GM12878 (cell line): ENCODE results near the gene MOGAT1. TPM values are rescaled to one million over a fixed set of nuclear protein-coding genes. Genes with fewer than 3 reads are reported as not detected.

Source experiments
- ATAC-seq: fragments of 200-7000 bp; cut with Tn5 transposase; 3 replicates; pipeline ENCODE4 v1.9.1; 2020; ENCODE audit warnings: mild to moderate bottlenecking, moderate library complexity
- BruUV-seq: library from RNA; stranded (reverse); fragments of 400-500 nt; replicated peaks from 2 replicates; lab custom pipeline; 2021; lab: Mats Ljungman, UMichigan
- CTCF ChIA-PET: fragments of 300-600 bp; sonication (Branson Sonifier 250); formaldehyde crosslinking; extraction: SDS; loops from one replicate; lab custom pipeline; 2021; ENCODE audit warnings: inconsistent platforms; lab: Yijun Ruan, JAX
- POLR2A ChIA-PET: fragments of 350-600 bp; formaldehyde crosslinking; extraction: SDS; loops from one replicate; lab custom pipeline; 2021; ENCODE audit warnings: inconsistent platforms; lab: Charles Lee
- RAD21 ChIA-PET: fragments of 300-600 bp; sonication (Branson Sonifier 250); formaldehyde crosslinking; loops from one replicate; lab custom pipeline; 2023; ENCODE audit warnings: antibody characterized with exemption; ENCODE audit not compliant: unreplicated experiment; lab: Charles Lee
- SMC1A ChIA-PET: fragments of 300-600 bp; sonication (Branson Sonifier 250); formaldehyde crosslinking; loops from one replicate; lab custom pipeline; 2023; ENCODE audit not compliant: unreplicated experiment, uncharacterized antibody; lab: Charles Lee
- DNase-seq: peaks from one replicate; pipeline ENCODE4 v3.0.0-alpha.2; 2011; ENCODE audit warnings: low read depth, low spot score
- FAIRE-seq: peaks from 3 replicates; lab custom pipeline; 2011; peaks lifted over from hg19 to GRCh38; lab: Jason Lieb, UNC
- H2AFZ ChIP-seq: 2 replicates; pipeline ENCODE4 v1.6.0; 2011; ENCODE audit warnings: low read depth, low read length, control low read depth; ENCODE audit not compliant: control insufficient read depth
- H3K27ac ChIP-seq: 2 replicates; pipeline ENCODE4 v1.5.1; 2011; ENCODE audit warnings: control low read depth; ENCODE audit not compliant: control insufficient read depth, insufficient read depth
- H3K27me3 ChIP-seq, 2 experiments: replicated peaks in 1 of 2; 2 replicates each; pipeline versions ENCODE4 v1.6.0 to v1.6.1; 2011; ENCODE audit warnings: low read length in 1 of 2; ENCODE audit not compliant: control insufficient read depth in 2 of 2, insufficient read depth in 2 of 2
- H3K36me3 ChIP-seq, 2 experiments: 2 replicates each; pipeline ENCODE4 v1.5.1; 2011; ENCODE audit warnings: low read length in 1 of 2; ENCODE audit not compliant: control insufficient read depth in 2 of 2, insufficient read depth in 2 of 2
- H3K4me1 ChIP-seq: 2 replicates; pipeline ENCODE4 v1.6.1; 2011; ENCODE audit warnings: mild to moderate bottlenecking, low read length, moderate library complexity, mixed read lengths; ENCODE audit not compliant: control insufficient read depth, insufficient read depth
- H3K4me2 ChIP-seq: 2 replicates; pipeline ENCODE4 v1.6.0; 2011; ENCODE audit warnings: control low read depth; ENCODE audit not compliant: control insufficient read depth, insufficient read depth
- H3K4me3 ChIP-seq: fragments of 200-600 bp; sonication (generic); 2 replicates; pipeline ENCODE4 v1.5.1; 2016
- H3K79me2 ChIP-seq: 2 replicates; pipeline ENCODE4 v1.6.0; 2011; ENCODE audit warnings: low read length; ENCODE audit not compliant: control insufficient read depth, insufficient read depth
- H3K9ac ChIP-seq: 2 replicates; pipeline ENCODE4 v1.8.0; 2011; ENCODE audit warnings: low read length, control low read depth, mixed read lengths; ENCODE audit not compliant: control insufficient read depth, insufficient read depth
- H3K9me3 ChIP-seq: replicated peaks from 3 replicates; pipeline ENCODE4 v1.5.1; 2011; ENCODE audit warnings: mild to moderate bottlenecking, low read length; ENCODE audit not compliant: control insufficient read depth, insufficient read depth
- H4K20me1 ChIP-seq: 2 replicates; pipeline ENCODE4 v1.6.0; 2011; ENCODE audit not compliant: control insufficient read depth, insufficient read depth
- CBX5 ChIP-seq: sonication (generic); IDR thresholded peaks from 2 replicates; pipeline ENCODE4 v1.6.1; 2016; ENCODE audit warnings: low read depth, moderate library complexity, mild to moderate bottlenecking, inconsistent platforms
- E4F1 ChIP-seq: fragments of 450-650 bp; IDR thresholded peaks from 2 replicates; pipeline ENCODE4 v1.6.1; 2018; ENCODE audit warnings: borderline replicate concordance, mild to moderate bottlenecking; ENCODE audit not compliant: partially characterized antibody
- EP300 ChIP-seq, 2 experiments: fragments of 150-350 bp in 1 of 2; IDR thresholded peaks; 2 replicates each; pipeline ENCODE4 v1.6.1; 2011 to 2012; ENCODE audit warnings: low read depth in 2 of 2, low read length in 2 of 2, borderline replicate concordance in 1 of 2, improper control_type of control experiment in 1 of 2, inconsistent platforms in 1 of 2; ENCODE audit not compliant: control insufficient read depth in 1 of 2
- GABPA ChIP-seq: IDR thresholded peaks from 2 replicates; pipeline ENCODE4 v1.6.1; 2014; ENCODE audit warnings: antibody characterized with exemption, low read depth, mild to moderate bottlenecking, inconsistent platforms
- KLF5 ChIP-seq: fragments of 450-650 bp; IDR thresholded peaks from 2 replicates; pipeline ENCODE4 v1.6.1; 2014; ENCODE audit warnings: mild to moderate bottlenecking; ENCODE audit not compliant: partially characterized antibody
- RELB ChIP-seq: fragments of 450-650 bp; IDR thresholded peaks from 2 replicates; pipeline ENCODE4 v1.6.1; 2017; ENCODE audit warnings: low read depth, mild to moderate bottlenecking, moderate library complexity
- REST ChIP-seq: IDR thresholded peaks from 2 replicates; pipeline ENCODE4 v1.6.1; 2012; ENCODE audit warnings: mild to moderate bottlenecking, low read depth, low read length
- RFX5 ChIP-seq: IDR thresholded peaks from 2 replicates; pipeline ENCODE4 v1.6.1; 2011; ENCODE audit warnings: low read depth, low read length, improper control_type of control experiment
- SMARCA5 ChIP-seq: fragments of 450-650 bp; IDR thresholded peaks from 2 replicates; pipeline ENCODE4 v1.6.1; 2017; ENCODE audit warnings: mild to moderate bottlenecking
- TARDBP ChIP-seq: IDR thresholded peaks from 2 replicates; pipeline ENCODE4 v1.6.1; 2016; ENCODE audit warnings: borderline replicate concordance
- WGBS: methylation state at CpG from one replicate; pipeline ENCODE4 v1.1.6; 2016; ENCODE audit warnings: low lambda C conversion rate; ENCODE audit not compliant: insufficient replicate concordance, insufficient coverage; ENCODE audit errors: missing lambda C conversion rate; 5-methylcytosine and 5-hydroxymethylcytosine counted together
- in situ Hi-C: fragments of 300-500 bp; cut with MboI; formaldehyde crosslinking; loops from 9 replicates; pipeline ENCODE4 v1.14.3; 2018; ENCODE audit warnings: mixed read lengths
- intact Hi-C: fragments of 100-400 bp; cut with micrococcal nuclease; formaldehyde crosslinking; loops from one replicate; pipeline ENCODE4 v1.14.2; 2022; ENCODE audit not compliant: unreplicated experiment
- polyA plus RNA-seq, 11 experiments: library from polyadenylated mRNA; depleted of rRNA in 4 of 11; unstranded in 6 of 11; stranded (reverse) in 5 of 11; fragments of >200 nt; fragmentation: Nextera tagmentation in 4 of 11; fragmentation: Illumina TruSeq in 1 of 11; extraction: Ambion mirVana in 4 of 11; extraction: Trizol in 1 of 11; gene quantifications; 1 replicate in 1 of 11; 2 replicates in 10 of 11; pipeline versions ENCODE4 v1.2.1 to v1.2.3, GENCODE V29; 2011 to 2016; ENCODE audit warnings: inconsistent platforms in 2 of 11, missing spikeins in 2 of 11, low read depth in 1 of 11
- total RNA-seq, 4 experiments: library from RNA; depleted of rRNA in 3 of 4; stranded (reverse); fragments of >200 nt in 3 of 4; fragmentation: Illumina TruSeq in 1 of 4; extraction: Trizol in 1 of 4; gene quantifications; 2 replicates each; pipeline versions ENCODE4 v1.2.1 to v1.2.3, GENCODE V29; 2013 to 2021

MOGAT1 gene
- total and polyA plus RNA-seq, 10 of the 15 experiments (the other 5 are each of a cell fraction or from before 2014, with no cell fraction given): not detected

GRCh38 chr2:222673273-222673672, 1.8 kb downstream of the MOGAT1 start:
- DNase-seq (no peak), FAIRE-seq (no peak), ATAC-seq (no peak)
- intact Hi-C loops (no loop called here), in situ Hi-C loops (no loop called here)
- peaks cover 3 to 8% of the 10 kb centered on the region in 2 experiments for H3K27me3 ChIP-seq
- WGBS: 56% methylated on average over 7 of the region's 7 CpGs
- ChIA-PET RAD21 (no interaction called here), SMC1A (no interaction called here), POLR2A (no interaction called here), CTCF (no interaction called here)
- no peak overlapping the region for H3K27ac ChIP-seq
- no peaks in the 10 kb centered on the region for H3K79me2 ChIP-seq
- no peak overlapping the region for H3K9ac ChIP-seq
- H3K4me2 ChIP-seq: no peak overlapping the region
- H3K36me3 ChIP-seq: no peaks in the 10 kb centered on the region
- no peak overlapping the region for H2AFZ ChIP-seq
- no peaks in the 10 kb centered on the region for H4K20me1 ChIP-seq
- H3K9me3 ChIP-seq: no peaks in the 10 kb centered on the region
- H3K4me3 ChIP-seq: no peak overlapping the region
- no peaks in the 10 kb centered on the region for H3K4me1 ChIP-seq
- BruUV-seq: no TSS peak
- TF ChIP-seq E4F1 (no peak), EP300 (IDR thresholded peaks at IDR 0.05; ENCODE audit: borderline replicate concordance in 1 of 2, control insufficient read depth in 1 of 2, low read depth in 2 of 2, low read length in 2 of 2) (no peak), REST (no peak), CBX5 (no peak), RELB (no peak), GABPA (no peak), RFX5 (no peak), TARDBP (no peak), SMARCA5 (no peak), KLF5 (no peak)
